Choroid plexus epithelial cell (primary cell): ENCODE data around the gene ASB8.

Source experiments
- DNase-seq: peaks from one replicate; pipeline ENCODE4 v3.0.0-alpha.2; 2010; ENCODE audit warnings: low read depth
- H3K4me3 ChIP-seq: 2 replicates; pipeline ENCODE4 v1.5.1; 2011; ENCODE audit warnings: low read depth, mild to moderate bottlenecking, control low read depth, low read length, moderate library complexity
- CTCF ChIP-seq: conservative IDR thresholded peaks from 2 replicates; pipeline ENCODE4 v1.5.1; 2011; ENCODE audit warnings: low read depth, mild to moderate bottlenecking, control low read depth, inconsistent platforms, low read length, moderate library complexity

ASB8 gene

DNA sequence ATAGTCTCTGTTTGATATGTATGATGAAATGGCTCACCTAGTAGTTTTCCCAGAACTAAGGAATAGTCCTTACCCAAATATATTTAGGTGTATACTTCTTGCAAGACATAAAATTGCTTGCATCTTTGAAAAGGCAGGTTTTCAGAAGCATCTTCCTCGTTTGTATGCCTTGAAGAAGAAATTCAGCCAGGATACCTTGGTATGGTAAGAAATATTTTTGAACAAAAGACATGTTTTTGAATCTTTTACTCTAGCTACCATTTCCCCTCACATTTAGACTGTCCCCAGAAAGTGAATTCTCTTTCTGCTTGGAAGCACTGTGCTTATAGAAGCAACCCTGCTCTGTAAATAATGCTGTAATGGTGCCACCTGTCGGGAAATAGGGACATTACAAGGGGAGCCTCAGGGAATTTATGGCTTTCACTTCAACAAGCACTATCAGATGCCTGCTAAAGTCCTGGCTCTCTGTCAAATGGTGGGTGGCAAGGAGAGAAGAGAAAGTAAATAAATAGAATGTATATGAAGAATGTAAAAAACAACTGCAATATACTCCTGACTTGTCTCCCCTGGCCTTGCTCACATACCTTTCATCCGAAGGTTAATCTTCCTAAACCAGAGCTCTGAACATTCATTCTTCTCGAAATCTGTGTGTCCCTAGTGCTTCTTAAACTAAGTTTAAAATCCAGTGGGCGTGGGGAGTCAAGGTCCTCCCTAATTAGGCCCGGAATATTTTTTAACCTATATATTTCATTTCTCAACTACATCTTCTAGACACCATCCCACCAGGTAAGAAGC lies 32.2 kb upstream of the ASB8 start:
- peak; percentile 83 for TF ChIP-seq CTCF
- no peak overlapping the region for H3K4me3 ChIP-seq
- peak; percentile 88 for DNase-seq

- no peak for TF ChIP-seq CTCF
- DNase-seq: no peak
- no peak overlapping the region for H3K4me3 ChIP-seq
Observed at GRCh38 chr12:48187916-48188695, 30.8 kb upstream of the ASB8 start.

DNA sequence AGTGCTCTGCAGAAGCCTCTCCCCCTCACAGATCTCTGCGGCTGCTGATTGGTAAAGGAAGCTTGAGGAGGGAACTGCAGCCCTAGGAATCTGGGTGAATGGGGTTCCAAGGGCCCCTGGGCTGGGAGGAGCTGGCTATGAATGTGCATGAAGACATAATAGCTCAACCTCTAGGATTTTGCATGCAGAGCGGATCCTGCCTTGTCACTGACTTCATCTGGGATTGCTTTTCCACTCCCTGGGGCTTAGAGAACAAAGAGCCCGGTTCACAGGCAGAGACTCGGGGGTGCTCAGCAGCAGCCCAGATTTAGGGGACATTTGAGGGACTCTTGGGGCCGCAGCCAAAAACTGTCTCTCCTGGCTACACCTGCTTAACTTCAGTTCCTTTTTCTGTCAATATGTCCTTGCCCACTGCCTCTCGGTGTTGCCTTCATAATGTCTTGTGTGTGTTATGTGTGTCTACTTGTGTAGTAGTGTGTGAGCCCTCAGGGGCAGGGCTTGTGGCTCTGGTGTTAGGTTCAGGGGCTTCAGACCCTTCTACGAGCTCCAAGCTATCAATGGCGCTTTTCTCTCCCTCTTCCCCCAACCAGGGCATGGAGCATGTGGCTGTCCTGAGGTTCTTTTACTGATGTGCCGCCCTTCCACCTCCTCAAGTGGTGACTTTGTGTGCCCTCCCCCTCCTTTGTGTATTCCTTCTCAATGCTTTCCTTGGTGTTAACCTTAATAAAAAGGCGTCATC lies 28.0 kb upstream of the ASB8 start:
- H3K4me3 ChIP-seq: no peak overlapping the region
- peak; percentile 30 for DNase-seq
- TF ChIP-seq CTCF: no peak

- no peak overlapping the region for H3K4me3 ChIP-seq
- no peak for TF ChIP-seq CTCF
- DNase-seq: no peak
Observed at GRCh38 chr12:48184549-48184922, 27.2 kb upstream of the ASB8 start.

DNA sequence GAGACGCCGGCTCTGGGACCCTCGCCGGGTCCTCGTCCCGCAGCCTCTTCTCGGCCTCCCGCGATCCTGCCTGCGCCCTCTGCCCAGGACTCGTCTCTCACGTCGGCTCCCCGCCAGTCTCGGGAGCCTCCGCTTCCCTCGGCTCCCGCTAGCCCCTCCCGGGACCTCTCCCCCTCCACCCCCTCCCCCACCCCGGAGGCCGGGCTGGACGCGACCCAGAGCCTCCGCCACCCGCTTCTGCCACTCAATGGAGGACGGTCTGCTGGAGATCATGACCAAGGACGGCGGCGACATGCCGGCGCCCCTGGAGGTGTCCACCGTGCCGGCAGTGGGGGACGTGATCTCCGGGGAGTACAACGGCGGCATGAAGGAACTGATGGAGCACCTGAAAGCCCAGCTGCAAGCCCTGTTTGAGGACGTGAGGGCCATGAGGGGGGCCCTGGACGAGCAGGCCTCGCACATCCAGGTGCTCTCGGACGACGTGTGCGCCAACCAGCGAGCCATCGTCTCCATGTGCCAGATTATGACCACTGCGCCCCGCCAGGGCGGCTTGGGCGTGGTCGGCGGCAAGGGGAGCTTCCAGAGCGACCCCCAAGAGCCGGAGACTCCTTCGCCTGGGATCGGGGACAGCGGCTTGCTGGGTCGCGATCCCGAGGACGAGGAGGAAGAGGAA lies 26.7 kb upstream of the ASB8 start:
- no peak for DNase-seq
- peak overlapping the region; percentile 61 for H3K4me3 ChIP-seq
- no peak for TF ChIP-seq CTCF

DNA sequence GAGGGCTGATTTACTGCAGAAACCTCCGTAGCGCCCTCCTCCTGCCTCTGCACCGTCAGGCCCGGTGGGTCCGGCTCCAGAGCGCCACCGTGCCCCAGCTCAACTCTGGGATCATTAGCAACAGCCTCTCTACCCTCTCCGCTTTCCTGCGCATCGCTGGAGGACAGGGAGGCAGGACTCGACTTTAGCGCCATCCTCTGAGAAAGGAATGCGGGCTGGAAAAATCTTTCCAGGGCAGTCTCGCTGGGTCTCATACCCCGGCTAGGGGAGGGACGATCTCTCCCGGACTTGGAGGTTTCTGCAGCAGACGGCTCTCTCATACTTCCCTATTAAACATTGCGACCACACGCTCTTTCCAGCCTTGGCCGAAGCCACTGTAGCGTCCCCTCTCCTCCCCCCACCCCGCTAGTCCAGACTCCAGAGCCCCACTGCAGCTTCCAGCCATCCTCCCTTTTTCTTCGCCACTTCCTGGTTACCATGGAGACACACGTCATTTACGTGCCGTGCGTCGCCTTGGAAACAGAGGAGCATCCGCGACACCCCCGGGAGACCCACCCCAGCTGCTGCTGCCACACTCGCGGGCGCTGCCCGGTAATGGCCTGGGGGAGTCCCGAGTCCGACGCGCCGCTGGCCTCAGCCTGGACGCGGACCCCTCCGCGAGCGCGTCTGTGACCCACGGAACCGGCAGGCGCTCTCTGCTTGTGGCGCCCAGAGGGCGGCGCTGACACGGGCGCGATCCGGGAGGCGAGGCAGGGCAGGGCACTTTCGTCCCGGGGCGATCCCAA lies 26.0 kb upstream of the ASB8 start, which contains the start of gene CCDC184:
CCDC184 (plus strand) TSS at position 554 of the 785 bp plus-strand sequence. CDS start 479 bp downstream, outside the sequence.
- peak within 1 kb of the TSS; percentile 61 for H3K4me3 ChIP-seq
- DNase-seq: peak; percentile 66
- peak; percentile 47 for TF ChIP-seq CTCF
